Stomach (tissue), 4 donors: Measurements from ENCODE around the gene KDM6A.

Experiments used
- CTCF ChIP-seq, 7 experiments: fragments of 450-650 bp in 4 of 7; fragments of 200-600 bp in 3 of 7; sonication (generic) in 3 of 7; IDR thresholded peaks; one replicate each; pipeline ENCODE4 v1.5.1; 2016 to 2019; ENCODE audit warnings: antibody characterized with exemption in 7 of 7, control low read depth in 2 of 7, mild to moderate bottlenecking in 1 of 7
- POLR2A ChIP-seq, 4 donors: fragments of 450-650 bp; IDR thresholded peaks; one replicate each; pipeline ENCODE4 v1.6.1; 2016; ENCODE audit warnings: antibody characterized with exemption in 4 of 4, control low read depth in 2 of 4, mild to moderate bottlenecking in 1 of 4, moderate library complexity in 1 of 4
- POLR2AphosphoS5 ChIP-seq, 3 donors: sonication (generic); formaldehyde crosslinking; IDR thresholded peaks; one replicate each; pipeline ENCODE4 v1.6.1; 2016; ENCODE audit warnings: antibody characterized with exemption in 3 of 3

GRCh38 chrX:45150821-45151220 is 277.8 kb downstream of the KDM6A start:
- TF ChIP-seq POLR2AphosphoS5 (IDR thresholded peaks at IDR 0.05) (no peak), CTCF (IDR thresholded peaks at IDR 0.05) (no peak), POLR2A (IDR thresholded peaks at IDR 0.05) (no peak)
